OCI-LY1 (cell line): Measurements from ENCODE around the gene HDLBP.

Experiments
- EZH2 ChIP-seq: fragments of 200-600 bp; sonication (generic), shearing (Covaris generic); IDR thresholded peaks from 2 replicates; pipeline ENCODE4 v1.8.0; 2017; ENCODE audit warnings: borderline replicate concordance, mixed run types, mild to moderate bottlenecking, antibody characterized with exemption, low read length, moderate library complexity, mixed read lengths
- TF ChIP-seq, protein P1 (sequence below): fragments of 200-600 bp; sonication (generic), shearing (Covaris generic); IDR thresholded peaks from 2 replicates; pipeline ENCODE4 v1.5.1; 2017; ENCODE audit warnings: mild to moderate bottlenecking, antibody characterized with exemption, low read length, moderate library complexity, mixed read lengths

DNA sequence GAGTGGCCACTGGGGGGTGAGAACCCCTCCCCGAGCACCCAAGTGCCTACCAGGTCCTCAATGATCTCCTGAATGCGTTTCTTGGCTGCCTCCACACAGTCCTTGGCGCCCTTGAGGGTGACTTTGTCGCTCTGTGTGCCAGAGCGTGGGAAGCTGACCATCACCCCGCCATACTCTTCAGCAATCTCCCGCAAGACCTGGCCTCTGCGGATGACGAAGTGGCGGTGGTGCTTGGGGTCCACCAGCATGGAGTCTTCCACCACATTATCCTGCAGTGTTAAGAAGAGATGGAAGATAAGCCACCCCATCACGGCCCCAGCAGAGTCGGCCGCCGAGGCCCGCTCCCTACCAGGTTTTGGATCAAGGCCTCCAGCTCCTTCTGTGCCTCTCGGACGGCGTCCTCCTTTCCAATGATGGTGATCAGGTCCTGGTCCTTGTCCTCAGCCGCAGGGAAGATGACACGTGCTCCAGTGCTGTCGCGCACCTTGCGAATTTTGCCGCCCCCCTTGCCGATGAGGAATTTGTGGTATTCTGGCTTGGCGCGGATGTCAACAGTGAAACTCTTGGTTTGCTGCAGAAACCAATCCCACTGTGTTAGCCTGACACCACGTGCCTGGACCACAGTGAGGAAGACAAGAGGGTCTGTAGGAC, 75.8 kb downstream of the HDLBP start:
- TF ChIP-seq, protein P1, sequence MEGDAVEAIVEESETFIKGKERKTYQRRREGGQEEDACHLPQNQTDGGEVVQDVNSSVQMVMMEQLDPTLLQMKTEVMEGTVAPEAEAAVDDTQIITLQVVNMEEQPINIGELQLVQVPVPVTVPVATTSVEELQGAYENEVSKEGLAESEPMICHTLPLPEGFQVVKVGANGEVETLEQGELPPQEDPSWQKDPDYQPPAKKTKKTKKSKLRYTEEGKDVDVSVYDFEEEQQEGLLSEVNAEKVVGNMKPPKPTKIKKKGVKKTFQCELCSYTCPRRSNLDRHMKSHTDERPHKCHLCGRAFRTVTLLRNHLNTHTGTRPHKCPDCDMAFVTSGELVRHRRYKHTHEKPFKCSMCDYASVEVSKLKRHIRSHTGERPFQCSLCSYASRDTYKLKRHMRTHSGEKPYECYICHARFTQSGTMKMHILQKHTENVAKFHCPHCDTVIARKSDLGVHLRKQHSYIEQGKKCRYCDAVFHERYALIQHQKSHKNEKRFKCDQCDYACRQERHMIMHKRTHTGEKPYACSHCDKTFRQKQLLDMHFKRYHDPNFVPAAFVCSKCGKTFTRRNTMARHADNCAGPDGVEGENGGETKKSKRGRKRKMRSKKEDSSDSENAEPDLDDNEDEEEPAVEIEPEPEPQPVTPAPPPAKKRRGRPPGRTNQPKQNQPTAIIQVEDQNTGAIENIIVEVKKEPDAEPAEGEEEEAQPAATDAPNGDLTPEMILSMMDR: no peak
- no peak for TF ChIP-seq EZH2
